Astrocyte of the hippocampus (primary cell): ENCODE data around the gene HUS1.
"Not testable (repeated sequence)": the region's sequence is repeated elsewhere in the genome, so short reads cannot be mapped to it uniquely, and the experiment has no call there.

Experiments
- DNase-seq: peaks from one replicate; pipeline ENCODE4 v3.0.0; 2011; ENCODE audit warnings: low read depth, low spot score

HUS1 gene

GRCh38 chr7:47923081-47923875 lies 56.1 kb downstream of the HUS1 start:
- DNase-seq: not testable (repeated sequence)

GRCh38 chr7:47916514-47916913 lies 62.9 kb downstream of the HUS1 start:
- not testable (repeated sequence) for DNase-seq

GRCh38 chr7:47915616-47915976 lies 63.8 kb downstream of the HUS1 start:
- DNase-seq: no peak

GRCh38 chr7:47914717-47915615 lies 64.4 kb downstream of the HUS1 start:
- DNase-seq: no peak
